Astrocyte (in vitro differentiated cells and primary cell): ENCODE results near the gene FAIM. TPM values are rescaled to one million over a fixed set of nuclear protein-coding genes. Genes with fewer than 3 reads are reported as not detected.
A peak's percentile ranks its signal among the peaks of the same experiment; 100 is the strongest.

Experiments used
- DNase-seq: peaks from one replicate; pipeline ENCODE4 v3.0.0-alpha.2; 2010; ENCODE audit warnings: low read depth
- FAIRE-seq: peaks from 2 replicates; lab custom pipeline; 2011; peaks lifted over from hg19 to GRCh38; lab: Jason Lieb, UNC
- H2AFZ ChIP-seq: 2 replicates; pipeline ENCODE4 v1.6.0; 2012; ENCODE audit warnings: low read depth, low read length, inconsistent platforms
- H3K27ac ChIP-seq: 2 replicates; pipeline ENCODE4 v1.5.1; 2011; ENCODE audit warnings: low read depth, low read length, inconsistent platforms
- H3K27me3 ChIP-seq: 2 replicates; pipeline ENCODE4 v1.6.0; 2011; ENCODE audit warnings: low read length, inconsistent platforms; ENCODE audit not compliant: insufficient read depth
- H3K36me3 ChIP-seq: 2 replicates; pipeline ENCODE4 v1.5.1; 2011; ENCODE audit warnings: low read length, inconsistent platforms; ENCODE audit not compliant: insufficient read depth
- H3K4me1 ChIP-seq: 2 replicates; pipeline ENCODE4 v1.5.1; 2011; ENCODE audit warnings: low read length, inconsistent platforms; ENCODE audit not compliant: insufficient read depth
- H3K4me2 ChIP-seq: 2 replicates; pipeline ENCODE4 v1.6.0; 2012; ENCODE audit warnings: low read length, inconsistent platforms
- H3K4me3 ChIP-seq: 2 replicates; pipeline ENCODE4 v1.5.1; 2011; ENCODE audit warnings: low read depth, mild to moderate bottlenecking, low read length, inconsistent platforms; ENCODE audit not compliant: insufficient read depth
- H3K79me2 ChIP-seq: 2 replicates; pipeline ENCODE4 v1.6.0; 2012; ENCODE audit warnings: mild to moderate bottlenecking, low read length, inconsistent platforms; ENCODE audit not compliant: insufficient read depth
- H3K9ac ChIP-seq: 2 replicates; pipeline ENCODE4 v1.6.0; 2012; ENCODE audit warnings: mild to moderate bottlenecking, low read length, inconsistent platforms
- H3K9me3 ChIP-seq: 2 replicates; pipeline ENCODE4 v1.5.1; 2012; ENCODE audit warnings: low read depth, mild to moderate bottlenecking, low read length, inconsistent platforms; ENCODE audit not compliant: insufficient read depth
- H4K20me1 ChIP-seq: 2 replicates; pipeline ENCODE4 v1.6.0; 2012; ENCODE audit warnings: low read length, inconsistent platforms; ENCODE audit not compliant: insufficient read depth
- H3K27ac Mint-ChIP-seq: one replicate; pipeline ENCODE4 v1.8.0; 2021; ENCODE audit warnings: mild to moderate bottlenecking, mixed read lengths; ENCODE audit not compliant: unreplicated experiment
- H3K27me3 Mint-ChIP-seq: one replicate; pipeline ENCODE4 v1.8.0; 2021; ENCODE audit warnings: low read depth, mixed read lengths; ENCODE audit not compliant: unreplicated experiment
- H3K36me3 Mint-ChIP-seq: one replicate; pipeline ENCODE4 v1.8.0; 2021; ENCODE audit warnings: low read depth, mixed read lengths; ENCODE audit not compliant: unreplicated experiment
- H3K4me1 Mint-ChIP-seq: one replicate; pipeline ENCODE4 v1.8.0; 2021; ENCODE audit warnings: low read depth, mixed read lengths; ENCODE audit not compliant: unreplicated experiment
- H3K4me3 Mint-ChIP-seq: one replicate; pipeline ENCODE4 v1.8.0; 2021; ENCODE audit warnings: mild to moderate bottlenecking, moderate library complexity, mixed read lengths; ENCODE audit not compliant: unreplicated experiment
- H3K9me3 Mint-ChIP-seq: one replicate; pipeline ENCODE4 v1.8.0; 2021; ENCODE audit warnings: mild to moderate bottlenecking, mixed read lengths; ENCODE audit not compliant: unreplicated experiment
- CTCF ChIP-seq: IDR thresholded peaks from 2 replicates; pipeline ENCODE4 v1.5.1; 2011; ENCODE audit warnings: low read depth, mild to moderate bottlenecking, inconsistent platforms, low read length, moderate library complexity; ENCODE audit not compliant: insufficient read depth
- EZH2 ChIP-seq: IDR thresholded peaks from 2 replicates; pipeline ENCODE4 v1.6.1; 2012; ENCODE audit warnings: mild to moderate bottlenecking, low read length, inconsistent platforms; ENCODE audit not compliant: insufficient read depth
- total RNA-seq: library from RNA; stranded (reverse); gene quantifications from 2 replicates; pipeline ENCODE4 v1.2.1, GENCODE V29; 2021

Gene FAIM
- total RNA-seq, 1 donor from 2014 or later, result 8.3 TPM

GRCh38 chr3:138668107-138668506, 59.5 kb downstream of the FAIM start:
- Histone ChIP-seq H3K9me3 (no peaks in the 10 kb centered on the region), H3K27ac (no peak overlapping the region), H3K27me3 (no peaks in the 10 kb centered on the region), H3K79me2 (no peaks in the 10 kb centered on the region), H3K9ac (no peak overlapping the region), H3K4me1 (no peaks in the 10 kb centered on the region), H3K36me3 (peaks cover 6% of the 10 kb centered on the region), H4K20me1 (no peaks in the 10 kb centered on the region), H2AFZ (no peak overlapping the region), H3K4me3 (no peak overlapping the region), H3K4me2 (no peak overlapping the region)
- Mint-ChIP-seq H3K36me3 (peaks cover 18% of the 10 kb centered on the region), H3K4me1 (peaks cover 16% of the 10 kb centered on the region), H3K27ac (no peak overlapping the region), H3K27me3 (no peaks in the 10 kb centered on the region), H3K9me3 (no peaks in the 10 kb centered on the region), H3K4me3 (no peak overlapping the region)
- no peak for FAIRE-seq
- TF ChIP-seq EZH2, result no peak
- no peak for TF ChIP-seq CTCF
- DNase-seq, result no peak

GRCh38 chr3:138670407-138670806, 61.8 kb downstream of the FAIM start:
- Mint-ChIP-seq H3K4me3 (no peak overlapping the region), H3K9me3 (peaks cover 9% of the 10 kb centered on the region), H3K36me3 (peaks cover 24% of the 10 kb centered on the region), H3K27ac (no peak overlapping the region), H3K4me1 (peaks cover 27% of the 10 kb centered on the region), H3K27me3 (no peaks in the 10 kb centered on the region)
- DNase-seq (no peak), FAIRE-seq (no peak)
- Histone ChIP-seq H3K9me3 (no peaks in the 10 kb centered on the region), H3K27ac (no peak overlapping the region), H3K27me3 (no peaks in the 10 kb centered on the region), H4K20me1 (no peaks in the 10 kb centered on the region), H3K4me2 (no peak overlapping the region), H2AFZ (no peak overlapping the region), H3K4me3 (no peak overlapping the region), H3K79me2 (no peaks in the 10 kb centered on the region), H3K36me3 (no peaks in the 10 kb centered on the region), H3K4me1 (peaks cover 6% of the 10 kb centered on the region), H3K9ac (no peak overlapping the region)
- no peak for TF ChIP-seq EZH2

GRCh38 chr3:138673641-138674530, 65.3 kb downstream of the FAIM start:
- peak; percentile 94 for DNase-seq
- H3K27ac ChIP-seq, result peak overlapping the region; percentile 24
- Mint-ChIP-seq H3K36me3 (peaks cover 36% of the 10 kb centered on the region), H3K4me1 (peaks cover 27% of the 10 kb centered on the region), H3K27ac (peak overlapping the region; percentile 92), H3K27me3 (no peaks in the 10 kb centered on the region), H3K9me3 (peaks cover 20% of the 10 kb centered on the region), H3K4me3 (no peak overlapping the region)
- H3K4me2 ChIP-seq, result peak overlapping the region; percentile 26
- no peak overlapping the region for H2AFZ ChIP-seq
- H3K79me2 ChIP-seq, result no peaks in the 10 kb centered on the region
- peaks cover 3% of the 10 kb centered on the region for H3K36me3 ChIP-seq
- FAIRE-seq, result no peak
- no peak overlapping the region for H3K9ac ChIP-seq
- peaks cover 6% of the 10 kb centered on the region for H3K4me1 ChIP-seq
- no peak for TF ChIP-seq EZH2
- no peak for TF ChIP-seq CTCF
- H3K27me3 ChIP-seq, result no peaks in the 10 kb centered on the region
- no peak overlapping the region for H3K4me3 ChIP-seq
- no peaks in the 10 kb centered on the region for H4K20me1 ChIP-seq
- H3K9me3 ChIP-seq, result peaks cover 3% of the 10 kb centered on the region
